ENCODE measurements around the gene TGFB1I1. TPM values are rescaled to one million over a fixed set of nuclear protein-coding genes. Genes with fewer than 3 reads are reported as not detected.

Gene TGFB1I1
- total and polyA plus RNA-seq, 2 of the 13 experiments (the other 11 are each of a cell fraction or from before 2014, with no cell fraction given), result 0.80 to 2.9 TPM

DNA sequence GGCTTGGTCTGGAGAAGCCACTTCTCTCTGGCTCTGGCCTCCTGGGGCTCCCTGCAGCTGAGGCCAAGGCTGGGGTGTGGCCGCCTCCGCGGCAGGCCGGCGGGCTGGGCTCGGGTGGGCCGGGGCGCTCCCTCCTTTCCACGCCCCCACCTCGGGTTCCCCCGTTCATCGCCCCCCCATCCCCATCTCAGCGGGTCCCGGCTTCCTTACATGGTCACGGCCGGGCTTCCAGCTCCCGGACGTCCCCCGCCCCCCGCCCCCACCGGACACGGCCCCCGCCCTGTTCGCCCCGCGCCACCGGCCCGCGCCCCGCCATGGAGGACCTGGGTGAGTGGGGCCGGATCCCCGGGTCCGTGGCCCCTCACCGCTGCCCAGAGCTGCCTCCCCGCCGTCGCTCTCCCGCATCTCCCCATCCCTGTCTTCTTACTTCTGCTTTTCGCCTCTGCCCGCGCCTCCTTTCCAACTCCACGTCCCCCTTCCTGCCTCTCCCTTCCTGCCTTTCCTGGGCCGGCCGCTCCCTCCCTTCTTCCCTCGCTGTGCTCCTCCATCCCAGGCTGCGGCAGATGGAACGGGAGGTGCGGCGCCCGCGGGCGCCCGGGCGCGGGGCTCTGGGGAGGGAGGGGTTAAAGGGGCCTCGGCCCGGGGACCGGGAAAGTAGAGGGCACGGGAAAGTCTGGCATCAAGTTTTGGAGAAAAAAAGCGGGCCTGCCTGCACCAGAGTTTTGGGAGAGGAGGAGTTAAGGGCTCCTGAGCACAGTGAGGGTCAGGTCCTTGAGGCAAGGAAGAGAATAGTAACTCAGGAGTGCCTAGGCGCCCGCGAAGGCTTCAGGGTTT is at the start of gene TGFB1I1 (continued):
- TF ChIP-seq, protein P1, sequence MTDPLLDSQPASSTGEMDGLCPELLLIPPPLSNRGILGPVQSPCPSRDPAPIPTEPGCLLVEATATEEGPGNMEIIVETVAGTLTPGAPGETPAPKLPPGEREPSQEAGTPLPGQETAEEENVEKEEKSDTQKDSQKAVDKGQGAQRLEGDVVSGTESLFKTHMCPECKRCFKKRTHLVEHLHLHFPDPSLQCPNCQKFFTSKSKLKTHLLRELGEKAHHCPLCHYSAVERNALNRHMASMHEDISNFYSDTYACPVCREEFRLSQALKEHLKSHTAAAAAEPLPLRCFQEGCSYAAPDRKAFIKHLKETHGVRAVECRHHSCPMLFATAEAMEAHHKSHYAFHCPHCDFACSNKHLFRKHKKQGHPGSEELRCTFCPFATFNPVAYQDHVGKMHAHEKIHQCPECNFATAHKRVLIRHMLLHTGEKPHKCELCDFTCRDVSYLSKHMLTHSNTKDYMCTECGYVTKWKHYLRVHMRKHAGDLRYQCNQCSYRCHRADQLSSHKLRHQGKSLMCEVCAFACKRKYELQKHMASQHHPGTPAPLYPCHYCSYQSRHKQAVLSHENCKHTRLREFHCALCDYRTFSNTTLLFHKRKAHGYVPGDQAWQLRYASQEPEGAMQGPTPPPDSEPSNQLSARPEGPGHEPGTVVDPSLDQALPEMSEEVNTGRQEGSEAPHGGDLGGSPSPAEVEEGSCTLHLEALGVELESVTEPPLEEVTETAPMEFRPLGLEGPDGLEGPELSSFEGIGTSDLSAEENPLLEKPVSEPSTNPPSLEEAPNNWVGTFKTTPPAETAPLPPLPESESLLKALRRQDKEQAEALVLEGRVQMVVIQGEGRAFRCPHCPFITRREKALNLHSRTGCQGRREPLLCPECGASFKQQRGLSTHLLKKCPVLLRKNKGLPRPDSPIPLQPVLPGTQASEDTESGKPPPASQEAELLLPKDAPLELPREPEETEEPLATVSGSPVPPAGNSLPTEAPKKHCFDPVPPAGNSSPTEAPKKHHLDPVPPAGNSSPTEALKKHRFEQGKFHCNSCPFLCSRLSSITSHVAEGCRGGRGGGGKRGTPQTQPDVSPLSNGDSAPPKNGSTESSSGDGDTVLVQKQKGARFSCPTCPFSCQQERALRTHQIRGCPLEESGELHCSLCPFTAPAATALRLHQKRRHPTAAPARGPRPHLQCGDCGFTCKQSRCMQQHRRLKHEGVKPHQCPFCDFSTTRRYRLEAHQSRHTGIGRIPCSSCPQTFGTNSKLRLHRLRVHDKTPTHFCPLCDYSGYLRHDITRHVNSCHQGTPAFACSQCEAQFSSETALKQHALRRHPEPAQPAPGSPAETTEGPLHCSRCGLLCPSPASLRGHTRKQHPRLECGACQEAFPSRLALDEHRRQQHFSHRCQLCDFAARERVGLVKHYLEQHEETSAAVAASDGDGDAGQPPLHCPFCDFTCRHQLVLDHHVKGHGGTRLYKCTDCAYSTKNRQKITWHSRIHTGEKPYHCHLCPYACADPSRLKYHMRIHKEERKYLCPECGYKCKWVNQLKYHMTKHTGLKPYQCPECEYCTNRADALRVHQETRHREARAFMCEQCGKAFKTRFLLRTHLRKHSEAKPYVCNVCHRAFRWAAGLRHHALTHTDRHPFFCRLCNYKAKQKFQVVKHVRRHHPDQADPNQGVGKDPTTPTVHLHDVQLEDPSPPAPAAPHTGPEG (CRISPR knock-in tag; IDR thresholded peaks at IDR 0.05), result no peak
- TF ChIP-seq, protein P2, sequence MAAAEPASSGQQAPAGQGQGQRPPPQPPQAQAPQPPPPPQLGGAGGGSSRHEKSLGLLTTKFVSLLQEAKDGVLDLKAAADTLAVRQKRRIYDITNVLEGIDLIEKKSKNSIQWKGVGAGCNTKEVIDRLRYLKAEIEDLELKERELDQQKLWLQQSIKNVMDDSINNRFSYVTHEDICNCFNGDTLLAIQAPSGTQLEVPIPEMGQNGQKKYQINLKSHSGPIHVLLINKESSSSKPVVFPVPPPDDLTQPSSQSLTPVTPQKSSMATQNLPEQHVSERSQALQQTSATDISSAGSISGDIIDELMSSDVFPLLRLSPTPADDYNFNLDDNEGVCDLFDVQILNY (CRISPR knock-in tag; conservative IDR thresholded peaks at IDR 0.05), result no peak
- TF ChIP-seq AHR (CRISPR knock-in tag; IDR thresholded peaks at IDR 0.05) (no peak), ZNF530 (CRISPR knock-in tag; IDR thresholded peaks at IDR 0.05; ENCODE audit: low read depth) (no peak), ZNF747 (CRISPR knock-in tag; IDR thresholded peaks at IDR 0.05; ENCODE audit: borderline replicate concordance) (no peak), RFXANK (CRISPR knock-in tag; IDR thresholded peaks at IDR 0.05) (no peak), RCOR2 (CRISPR knock-in tag; IDR thresholded peaks at IDR 0.05) (no peak), GLI4 (CRISPR knock-in tag; IDR thresholded peaks at IDR 0.05; ENCODE audit: borderline replicate concordance) (no peak), RAD51 (IDR thresholded peaks at IDR 0.05; ENCODE audit: borderline replicate concordance) (no peak), ZC3H4 (CRISPR knock-in tag; IDR thresholded peaks at IDR 0.05; ENCODE audit: borderline replicate concordance) (no peak), BRD4 (CRISPR knock-in tag; IDR thresholded peaks at IDR 0.05) (no peak), SNAI1 (CRISPR knock-in tag; IDR thresholded peaks at IDR 0.05; ENCODE audit: borderline replicate concordance) (no peak), SAFB2 (CRISPR knock-in tag; IDR thresholded peaks at IDR 0.05; ENCODE audit: borderline replicate concordance, low read depth) (no peak), HMGA1 (CRISPR knock-in tag; conservative IDR thresholded peaks at IDR 0.05) (no peak)
- TF ChIP-seq, protein P3, sequence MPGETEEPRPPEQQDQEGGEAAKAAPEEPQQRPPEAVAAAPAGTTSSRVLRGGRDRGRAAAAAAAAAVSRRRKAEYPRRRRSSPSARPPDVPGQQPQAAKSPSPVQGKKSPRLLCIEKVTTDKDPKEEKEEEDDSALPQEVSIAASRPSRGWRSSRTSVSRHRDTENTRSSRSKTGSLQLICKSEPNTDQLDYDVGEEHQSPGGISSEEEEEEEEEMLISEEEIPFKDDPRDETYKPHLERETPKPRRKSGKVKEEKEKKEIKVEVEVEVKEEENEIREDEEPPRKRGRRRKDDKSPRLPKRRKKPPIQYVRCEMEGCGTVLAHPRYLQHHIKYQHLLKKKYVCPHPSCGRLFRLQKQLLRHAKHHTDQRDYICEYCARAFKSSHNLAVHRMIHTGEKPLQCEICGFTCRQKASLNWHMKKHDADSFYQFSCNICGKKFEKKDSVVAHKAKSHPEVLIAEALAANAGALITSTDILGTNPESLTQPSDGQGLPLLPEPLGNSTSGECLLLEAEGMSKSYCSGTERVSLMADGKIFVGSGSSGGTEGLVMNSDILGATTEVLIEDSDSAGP (CRISPR knock-in tag; IDR thresholded peaks at IDR 0.05; ENCODE audit: borderline replicate concordance), result peak; percentile 22; the same call in 1 of the 2 replicates
- TF ChIP-seq, protein P4, sequence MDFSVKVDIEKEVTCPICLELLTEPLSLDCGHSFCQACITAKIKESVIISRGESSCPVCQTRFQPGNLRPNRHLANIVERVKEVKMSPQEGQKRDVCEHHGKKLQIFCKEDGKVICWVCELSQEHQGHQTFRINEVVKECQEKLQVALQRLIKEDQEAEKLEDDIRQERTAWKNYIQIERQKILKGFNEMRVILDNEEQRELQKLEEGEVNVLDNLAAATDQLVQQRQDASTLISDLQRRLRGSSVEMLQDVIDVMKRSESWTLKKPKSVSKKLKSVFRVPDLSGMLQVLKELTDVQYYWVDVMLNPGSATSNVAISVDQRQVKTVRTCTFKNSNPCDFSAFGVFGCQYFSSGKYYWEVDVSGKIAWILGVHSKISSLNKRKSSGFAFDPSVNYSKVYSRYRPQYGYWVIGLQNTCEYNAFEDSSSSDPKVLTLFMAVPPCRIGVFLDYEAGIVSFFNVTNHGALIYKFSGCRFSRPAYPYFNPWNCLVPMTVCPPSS (IDR thresholded peaks at IDR 0.05), result no peak
- TF ChIP-seq, protein P5, sequence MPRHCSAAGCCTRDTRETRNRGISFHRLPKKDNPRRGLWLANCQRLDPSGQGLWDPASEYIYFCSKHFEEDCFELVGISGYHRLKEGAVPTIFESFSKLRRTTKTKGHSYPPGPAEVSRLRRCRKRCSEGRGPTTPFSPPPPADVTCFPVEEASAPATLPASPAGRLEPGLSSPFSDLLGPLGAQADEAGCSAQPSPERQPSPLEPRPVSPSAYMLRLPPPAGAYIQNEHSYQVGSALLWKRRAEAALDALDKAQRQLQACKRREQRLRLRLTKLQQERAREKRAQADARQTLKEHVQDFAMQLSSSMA (CRISPR knock-in tag; IDR thresholded peaks at IDR 0.05), result no peak
